C4-2B (cell line): Measurements from ENCODE around the gene CORIN.
"Not testable (repeated sequence)": the region's sequence is repeated elsewhere in the genome, so short reads cannot be mapped to it uniquely, and the experiment has no call there.

ENCODE experiments used
- H3K27ac ChIP-seq: fragments of 450-650 bp; 2 replicates; pipeline ENCODE4 v1.5.1; 2017
- CTCF ChIP-seq: fragments of 450-650 bp; conservative IDR thresholded peaks from 2 replicates; pipeline ENCODE4 v1.5.1; 2017; ENCODE audit warnings: mild to moderate bottlenecking
- ZFX ChIP-seq: fragments of 450-650 bp; IDR thresholded peaks from 2 replicates; pipeline ENCODE4 v1.6.1; 2017

Gene CORIN

GRCh38 chr4:47553329-47554125 lies 284.3 kb downstream of the CORIN start:
- no peak overlapping the region for H3K27ac ChIP-seq
- TF ChIP-seq ZFX (no peak), CTCF (no peak)

- TF ChIP-seq CTCF = no peak
- no peak for TF ChIP-seq ZFX
- H3K27ac ChIP-seq = no peak overlapping the region
These were observed 286.2 kb downstream of the CORIN start for GRCh38 chr4:47551682-47552081.

- no peak overlapping the region for H3K27ac ChIP-seq
- TF ChIP-seq CTCF = no peak
- no peak for TF ChIP-seq ZFX
These were observed 286.8 kb downstream of the CORIN start for GRCh38 chr4:47550899-47551548.

GRCh38 chr4:47550357-47550756 lies 287.5 kb downstream of the CORIN start:
- H3K27ac ChIP-seq = not testable (repeated sequence)
